K562 treated with DMSO at 1 percent for 12 hours (cell line): ENCODE measurements around the gene HYCC1. TPM values are rescaled to one million over a fixed set of nuclear protein-coding genes. Genes with fewer than 3 reads are reported as not detected.

ENCODE experiments used
- total RNA-seq: library from RNA; unstranded; fragments of 300-600 nt; gene quantifications from 2 replicates; pipeline ENCODE4 v1.2.3, GENCODE V29; 2022; ENCODE audit not compliant: insufficient read depth

HYCC1 gene
- 8.9 and 31.4 TPM in 2 replicates for total RNA-seq

DNA sequence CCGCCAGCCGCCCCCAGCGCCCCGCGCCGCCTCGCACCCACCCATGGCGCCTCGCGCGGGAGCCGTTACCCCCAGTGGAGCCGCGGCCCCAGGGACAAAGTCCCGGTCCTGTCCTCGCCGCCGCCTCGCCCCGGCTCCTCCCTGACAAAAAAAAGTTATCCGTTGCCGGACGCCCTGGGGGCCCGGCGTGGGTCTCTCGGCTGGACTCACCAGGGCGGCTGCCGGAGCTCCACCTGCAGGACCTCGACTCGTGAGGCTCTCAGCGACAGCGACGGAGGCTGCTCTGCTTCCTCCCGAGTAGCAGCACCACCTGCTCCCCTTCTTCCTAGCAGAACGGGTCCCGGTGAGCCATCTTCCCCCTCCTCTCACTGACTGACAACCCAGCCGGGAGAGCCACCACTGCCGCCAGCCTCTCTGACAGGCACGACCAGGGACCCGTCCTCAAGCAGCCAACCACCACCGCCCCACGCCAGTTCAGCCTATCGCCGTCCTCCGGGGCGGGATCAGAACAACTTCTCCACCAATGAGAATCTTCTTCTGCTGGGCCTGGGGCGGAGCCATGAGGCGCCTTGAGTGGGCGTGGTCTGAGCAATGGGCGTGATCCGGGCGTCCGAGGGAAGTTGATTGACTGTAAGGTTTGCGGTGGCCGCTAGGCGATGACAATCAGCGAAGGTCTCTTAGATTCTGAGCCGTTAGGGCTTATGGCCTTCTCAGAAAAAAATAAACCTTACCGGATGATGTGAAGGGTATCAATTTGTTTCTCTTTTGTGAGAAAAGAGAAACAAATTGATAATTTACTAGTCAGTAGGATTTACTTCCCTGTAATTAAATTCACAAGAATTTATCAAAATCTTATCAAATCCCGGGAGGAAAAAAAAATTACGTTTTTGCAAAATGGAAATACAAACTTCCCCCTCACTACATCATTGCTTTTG lies at the start of gene HYCC1:
Gene HYCC1, minus strand, starts transcription at position 416 of the 935 bp plus-strand sequence. CDS start 23,019 bp downstream, outside the sequence.

Other genes starting within 250 kb of the HYCC1 start
- gene TOMM7, start 191.3 kb downstream of the HYCC1 start, total RNA-seq, result 559 and 655 TPM in 2 replicates
- gene KLHL7, start 91.7 kb upstream of the HYCC1 start, total RNA-seq, result 25.1 and 27.0 TPM in 2 replicates
- gene NUP42, start 167.9 kb upstream of the HYCC1 start, total RNA-seq, result 24.2 and 54.3 TPM in 2 replicates
- gene GPNMB, start 232.6 kb upstream of the HYCC1 start, total RNA-seq, result 0.43 TPM in 1 of 2 replicates, not detected in the other